Activated CD4-positive, alpha-beta T cell treated with anti-CD3 and anti-CD28 coated beads, Interleukin-2, amount 50 U/mL, for 48 hours (primary cell): Measurements from ENCODE around the gene CFAP20DC.
"Not testable (repeated sequence)": the region's sequence is repeated elsewhere in the genome, so short reads cannot be mapped to it uniquely, and the experiment has no call there.

Experiments
- DNase-seq, 2 experiments: peaks; one replicate each; pipeline ENCODE4 v3.0.0-alpha.2; 2020

CFAP20DC gene

DNA sequence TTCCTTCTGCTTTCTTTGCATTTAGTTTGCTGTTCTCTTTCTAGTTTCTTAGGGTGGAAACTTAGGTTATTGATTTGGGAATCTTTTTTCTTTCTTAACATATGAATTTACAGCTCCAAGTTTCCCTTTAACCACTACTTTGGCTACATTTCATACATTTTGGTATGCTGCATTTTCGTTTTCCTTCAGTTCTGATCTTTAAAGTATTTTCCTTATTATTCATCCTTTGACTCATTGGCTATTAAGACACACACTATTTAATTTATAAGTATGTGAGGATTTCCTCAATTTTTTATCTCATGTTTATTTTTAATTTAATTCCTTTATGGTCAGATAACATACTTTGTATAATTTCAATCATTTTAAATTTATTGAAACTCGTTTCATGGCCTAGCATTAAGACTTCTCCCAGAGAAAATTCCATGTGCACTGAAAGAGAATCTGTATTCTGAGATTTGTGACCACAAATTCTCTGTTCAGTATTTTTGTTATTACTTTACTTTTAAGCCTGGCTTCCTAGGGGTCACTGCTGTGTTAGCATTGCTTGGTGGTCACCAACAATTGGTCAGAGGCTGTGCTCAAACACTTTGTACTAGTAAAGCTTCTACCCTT lies 87.7 kb downstream of the CFAP20DC start:
- DNase-seq, result no peak

- DNase-seq, result no peak
These were observed 94.5 kb downstream of the CFAP20DC start for GRCh38 chr3:58955308-58955707.

DNA sequence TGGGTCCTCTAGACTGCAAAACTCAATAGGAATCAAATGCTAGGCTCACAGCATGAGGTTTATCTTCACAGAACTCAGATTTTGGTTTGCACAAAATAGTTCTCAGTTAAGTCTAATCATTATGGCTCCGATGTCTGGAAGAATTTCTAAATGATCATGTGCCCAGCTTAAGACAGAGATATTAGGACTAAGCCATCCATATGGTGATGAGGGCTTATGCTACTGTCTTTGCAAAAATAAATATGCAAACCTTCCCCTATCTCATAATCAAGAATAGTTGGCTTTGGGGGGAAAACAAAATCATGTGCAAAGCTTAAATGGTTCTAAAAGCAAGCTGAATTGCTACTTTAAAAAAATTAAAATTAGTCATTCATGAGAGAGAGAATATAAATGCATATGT lies 96.5 kb downstream of the CFAP20DC start:
- DNase-seq, result no peak

GRCh38 chr3:58952128-58952917 lies 97.5 kb downstream of the CFAP20DC start:
- no peak for DNase-seq

DNA sequence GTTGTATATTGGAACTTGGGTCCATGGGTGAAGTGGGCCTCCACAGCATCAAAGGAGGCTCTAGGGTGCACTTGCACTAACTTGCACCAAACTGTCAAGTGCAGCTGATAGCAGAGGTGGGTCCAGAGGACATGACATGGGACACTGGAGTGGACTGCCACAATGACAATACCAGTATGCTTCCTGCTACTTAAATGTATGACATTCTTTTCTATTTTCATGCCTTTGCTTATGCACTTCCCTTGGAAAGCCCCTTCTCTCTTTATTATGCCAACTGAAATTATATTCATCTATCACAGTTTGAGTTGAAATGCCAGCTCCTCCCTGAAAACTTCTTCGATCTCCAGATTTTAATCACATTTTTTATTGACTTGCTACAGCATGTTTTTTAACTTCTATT lies 101.8 kb downstream of the CFAP20DC start:
- DNase-seq, result no peak

- no peak for DNase-seq
These were observed 103.0 kb downstream of the CFAP20DC start for GRCh38 chr3:58946875-58947274.

- no peak for DNase-seq
These were observed 111.8 kb downstream of the CFAP20DC start for GRCh38 chr3:58938057-58938456.

DNA sequence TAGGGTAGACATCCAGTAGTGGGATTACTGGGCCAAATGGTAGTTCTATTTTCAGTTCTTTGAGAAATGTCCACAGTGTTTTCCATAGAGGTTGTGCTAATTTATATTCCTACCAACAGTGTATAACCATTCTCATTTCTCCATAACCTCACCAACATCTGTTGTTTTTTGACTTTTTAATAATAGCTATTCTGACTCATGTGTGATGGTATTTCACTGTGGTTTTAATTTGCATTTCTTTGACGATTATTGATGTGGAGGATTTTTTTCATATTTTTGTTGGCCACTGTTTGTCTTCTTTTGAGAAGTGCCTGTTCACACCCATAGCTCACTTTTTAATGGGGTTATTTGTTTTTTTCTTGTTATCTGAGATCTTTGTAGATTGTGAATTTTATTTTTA lies 125.2 kb downstream of the CFAP20DC start:
- DNase-seq, result no peak

DNA sequence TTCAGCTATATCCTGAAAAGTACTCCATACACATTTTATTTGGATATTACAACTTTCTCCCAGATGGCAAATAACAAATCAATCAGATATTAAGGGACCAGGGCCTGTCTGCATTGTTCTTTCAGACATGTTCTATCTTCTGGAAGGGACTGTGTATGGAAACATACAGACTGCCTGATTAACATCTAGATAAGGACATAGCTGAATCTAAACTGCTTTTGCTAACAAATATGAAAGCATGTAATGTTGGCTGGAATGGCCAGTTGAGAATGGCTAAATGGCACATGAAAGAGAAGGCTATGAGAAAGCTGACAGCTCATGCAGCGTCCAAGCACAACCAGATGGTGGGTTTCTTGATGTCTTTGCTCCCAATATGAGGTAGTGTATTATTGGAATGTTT lies 149.4 kb downstream of the CFAP20DC start:
- no peak for DNase-seq

DNA sequence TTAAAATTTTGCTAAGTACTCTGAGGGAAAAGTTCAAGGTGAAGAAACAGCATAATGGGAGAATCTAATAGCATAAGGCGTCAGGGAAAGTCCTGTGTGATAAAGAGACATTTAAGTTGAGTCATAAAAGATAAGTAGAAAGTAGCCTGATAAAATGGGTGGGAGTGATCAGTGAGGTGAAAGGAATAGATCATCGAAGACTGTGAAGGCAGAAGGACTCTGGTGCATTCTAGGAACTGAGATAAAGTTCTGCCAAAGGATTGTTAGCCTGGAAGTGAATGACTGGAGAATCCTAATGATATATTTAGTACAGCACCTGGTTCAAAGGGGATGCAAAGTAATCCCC lies 149.9 kb downstream of the CFAP20DC start:
- DNase-seq, result no peak

GRCh38 chr3:58899159-58899952 lies 150.5 kb downstream of the CFAP20DC start:
- peak; percentile 35 to 46 for DNase-seq

GRCh38 chr3:58898513-58898912 lies 151.3 kb downstream of the CFAP20DC start:
- DNase-seq, result no peak

DNA sequence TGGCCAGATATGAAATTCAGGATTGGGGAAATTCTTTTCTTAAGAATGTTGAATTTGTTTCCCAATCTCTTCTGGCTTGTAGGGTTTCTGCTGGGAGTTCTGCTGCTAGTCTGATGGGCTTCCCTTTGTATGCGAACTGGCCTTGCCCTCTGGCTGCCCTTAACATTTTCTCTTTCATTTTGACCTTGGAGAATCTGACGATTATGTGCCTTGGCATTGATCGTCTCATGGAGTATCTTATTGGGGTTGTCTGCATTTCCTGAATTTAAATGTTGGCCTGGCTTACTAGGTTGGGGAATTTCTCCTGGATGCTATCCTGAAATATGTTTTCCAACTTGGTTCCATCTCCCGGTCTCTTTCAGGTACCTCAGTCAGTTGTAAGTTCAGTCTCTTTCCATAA lies 152.2 kb downstream of the CFAP20DC start:
- no peak for DNase-seq

DNA sequence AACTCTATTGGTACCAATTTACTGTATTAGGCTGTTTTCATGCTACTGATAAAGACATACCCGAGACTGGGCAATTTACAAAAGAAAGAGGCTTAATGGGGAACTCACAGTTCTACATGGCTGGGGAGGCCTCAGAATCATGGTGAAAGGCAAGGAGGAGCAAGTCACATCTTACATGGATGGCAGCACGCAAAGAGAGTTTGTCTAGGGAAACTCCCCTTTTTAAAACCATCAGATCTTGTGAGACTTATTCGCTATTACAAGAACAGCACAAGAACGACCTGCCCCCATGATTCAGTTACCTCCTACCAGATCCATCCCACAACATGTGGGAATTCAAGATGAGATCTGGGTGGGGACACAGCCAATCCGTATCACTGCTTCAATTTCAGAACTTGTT lies 154.1 kb downstream of the CFAP20DC start:
- DNase-seq, result not testable (repeated sequence)

DNA sequence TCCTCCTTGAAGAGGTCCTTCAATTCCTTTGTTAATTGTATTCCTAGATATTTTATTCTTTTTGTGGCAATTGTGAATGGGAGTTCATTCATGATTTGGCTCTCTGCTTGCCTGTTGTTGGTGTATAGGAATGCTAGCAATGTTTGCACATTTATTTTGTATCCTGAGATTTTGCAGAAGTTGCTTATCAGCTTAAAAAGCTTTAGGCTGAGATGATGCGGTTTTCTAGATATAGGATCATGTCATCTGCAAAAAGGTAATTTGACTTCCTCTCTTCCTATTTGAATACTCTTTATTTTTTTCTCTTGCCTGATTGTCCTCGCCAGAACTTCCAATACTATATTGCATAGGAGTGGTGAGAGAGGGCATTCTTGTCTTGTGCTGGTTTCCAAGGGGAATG lies 157.3 kb downstream of the CFAP20DC start:
- not testable (repeated sequence) for DNase-seq

GRCh38 chr3:58888087-58888486 lies 161.7 kb downstream of the CFAP20DC start:
- no peak for DNase-seq

GRCh38 chr3:58884453-58884852 lies 165.4 kb downstream of the CFAP20DC start:
- DNase-seq, result no peak

GRCh38 chr3:58880182-58880581 lies 169.6 kb downstream of the CFAP20DC start:
- no peak for DNase-seq

DNA sequence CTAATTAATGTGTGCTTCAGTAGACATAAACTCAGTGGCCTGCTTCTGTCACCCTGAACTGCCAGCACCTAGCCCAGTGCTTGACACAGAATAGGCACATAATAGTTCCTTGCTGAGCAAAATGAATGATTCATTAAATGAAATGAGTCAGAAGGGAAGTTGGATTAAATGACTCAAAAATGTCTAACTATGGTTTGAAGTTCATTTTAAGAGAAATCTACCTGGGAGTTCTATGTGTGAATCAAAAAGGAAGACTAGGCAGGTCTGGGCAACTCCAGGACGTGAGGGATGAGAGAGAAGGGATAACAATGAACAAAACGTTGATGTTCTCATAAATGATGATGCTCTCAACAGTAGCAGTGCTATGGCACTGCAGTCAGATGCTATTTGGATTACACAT lies 175.0 kb downstream of the CFAP20DC start:
- peak; percentile 12 to 16 for DNase-seq

DNA sequence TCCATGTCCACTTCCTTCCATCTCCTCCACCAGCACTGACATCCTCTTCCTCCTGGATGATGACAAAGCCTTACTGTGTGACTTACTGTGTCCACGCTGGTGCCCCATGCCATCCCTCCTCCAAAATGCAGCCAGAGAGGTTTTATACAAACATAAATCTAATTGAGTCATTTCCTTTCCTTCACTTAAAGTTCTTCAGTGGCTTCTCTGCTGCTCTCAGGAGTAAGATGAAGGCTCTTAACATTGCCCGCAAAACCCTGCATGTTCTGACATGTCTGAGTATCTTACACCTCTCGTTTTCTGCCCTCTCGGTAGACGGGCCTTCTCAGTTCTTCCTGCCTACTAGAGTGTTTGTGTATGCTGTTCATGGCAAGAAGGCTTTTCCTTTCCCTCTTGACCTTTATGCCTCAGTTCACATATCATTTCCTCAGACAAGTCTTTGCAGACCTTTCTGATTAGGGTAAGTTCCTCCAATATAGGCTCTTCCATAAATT lies 175.5 kb downstream of the CFAP20DC start:
- peak in 1 of 2 experiments; percentile 6 for DNase-seq

DNA sequence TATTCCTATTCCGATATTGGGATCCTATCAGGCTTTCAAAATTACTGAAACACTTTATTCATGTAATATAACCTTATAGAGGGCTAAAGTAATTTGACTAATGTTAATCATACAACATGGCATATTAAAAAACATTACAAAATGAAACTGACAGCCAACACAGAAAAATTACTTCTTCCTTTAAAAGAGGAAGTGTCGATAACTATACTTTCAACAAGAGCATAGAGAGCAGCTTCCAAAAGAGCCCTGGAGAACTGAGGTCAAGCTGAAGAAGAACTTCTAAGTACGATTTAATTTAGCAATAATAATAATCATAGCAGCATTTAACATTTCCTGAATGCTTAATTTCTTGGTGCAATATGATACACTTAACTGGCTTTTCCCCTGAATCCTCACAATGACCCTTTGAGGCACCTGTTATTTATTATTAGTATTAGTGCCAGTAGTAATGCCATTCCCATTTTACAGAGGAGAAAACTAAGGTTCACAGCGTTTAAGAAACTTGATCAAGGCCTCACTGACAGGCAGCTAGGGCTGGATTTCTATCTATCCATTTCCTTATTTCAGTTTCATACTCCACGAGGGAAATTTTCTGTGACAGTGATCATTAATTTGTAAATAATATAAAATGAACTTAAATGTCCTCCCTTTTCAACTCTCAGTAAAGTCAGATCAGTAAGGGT lies 181.6 kb downstream of the CFAP20DC start:
- DNase-seq, result no peak

DNA sequence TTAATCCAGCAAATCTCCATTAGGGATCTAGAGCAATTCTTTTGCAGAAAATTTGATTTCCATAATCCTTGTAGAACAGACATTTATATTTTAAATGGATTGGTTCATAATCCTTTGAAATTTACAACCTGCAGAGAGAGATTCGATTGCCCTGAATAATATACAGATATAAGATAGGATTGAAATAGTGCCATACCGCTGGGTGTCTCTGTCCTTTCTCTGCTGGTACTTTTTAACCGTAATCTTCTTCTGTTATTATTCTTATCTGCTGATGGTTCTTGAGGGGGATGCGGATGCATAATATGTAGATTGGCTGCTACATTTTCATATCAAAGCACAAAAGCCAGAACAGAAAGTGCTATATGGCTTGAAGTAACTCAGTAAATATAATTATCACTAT lies 182.2 kb downstream of the CFAP20DC start:
- DNase-seq, result no peak

- DNase-seq, result no peak
These were observed 183.7 kb downstream of the CFAP20DC start for GRCh38 chr3:58866079-58866478.
